ENCODE measurements around the gene TMC1. TPM values are rescaled to one million over a fixed set of nuclear protein-coding genes. Genes with fewer than 3 reads are reported as not detected.

The TMC1 gene
- total and polyA plus RNA-seq, 7 donors: 0.05 to 2.6 (median 0.21) TPM; not detected in 3

- intact Hi-C loops (cut with DNase I): no loop called here
- TF ChIP-seq CTCF (IDR thresholded peaks at IDR 0.05): no peak
These were observed 75.2 kb downstream of the TMC1 start for GRCh38 chr9:72596451-72597180.

DNA sequence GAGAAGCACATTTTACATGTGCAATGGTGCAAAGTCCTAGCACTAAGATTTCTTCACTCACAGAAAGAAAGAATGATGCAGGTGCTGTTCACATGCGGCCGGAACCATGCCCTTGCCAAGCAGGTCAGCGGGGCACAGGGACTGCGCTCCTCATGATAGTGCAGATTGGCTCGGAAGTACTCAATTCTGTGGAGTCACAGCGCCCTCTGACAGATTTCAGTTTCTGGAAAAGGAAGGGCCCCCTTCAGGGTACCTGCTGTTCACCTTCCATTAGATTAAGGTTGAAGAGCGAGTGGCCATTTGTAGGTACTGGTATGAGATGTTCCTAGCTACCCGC, 75.7 kb downstream of the TMC1 start:
- no peaks in the 10 kb centered on the region for H3K9me3 ChIP-seq
- no peaks in the 10 kb centered on the region for H3K27me3 ChIP-seq (ENCODE audit: insufficient read depth in 3 of 3, low read length in 2 of 3)
- peaks cover 5% of the 10 kb centered on the region for H3K4me1 ChIP-seq
- H3K4me3 ChIP-seq: no peak overlapping the region
- intact Hi-C loops (cut with DNase I): no loop called here
- no peaks in the 10 kb centered on the region for H3K36me3 ChIP-seq (ENCODE audit: insufficient read depth in 1 of 2, low read depth in 1 of 2)
- DNase-seq (no peak), ATAC-seq (no peak)
- no peak overlapping the region for H3K27ac ChIP-seq
- 90 to 96% (median 92%) methylated on average over 8 of the region's 8 CpGs for WGBS, 3 donors
- TF ChIP-seq CTCF (IDR thresholded peaks at IDR 0.05): no peak

More at GRCh38 chr9:72596451-72597180, 75.2 kb downstream of the TMC1 start:
- WGBS, 3 donors: 83 to 86% (median 86%) methylated on average over 6 of the region's 6 CpGs
- DNase-seq: no peak
- H3K36me3 ChIP-seq (ENCODE audit: insufficient read depth in 1 of 2, low read depth in 1 of 2): no peaks in the 10 kb centered on the region
- H3K27ac ChIP-seq: no peak overlapping the region
- no peak for ATAC-seq
- H3K4me3 ChIP-seq: no peak overlapping the region
- no peaks in the 10 kb centered on the region for H3K9me3 ChIP-seq
- peaks cover 5% of the 10 kb centered on the region for H3K4me1 ChIP-seq
- H3K27me3 ChIP-seq (ENCODE audit: insufficient read depth in 3 of 3, low read length in 2 of 3): no peaks in the 10 kb centered on the region

- no peak for ATAC-seq
- H3K27me3 ChIP-seq (ENCODE audit: insufficient read depth in 3 of 3, low read length in 2 of 3): no peaks in the 10 kb centered on the region
- peaks cover under 1% of the 10 kb centered on the region for H3K4me1 ChIP-seq
- WGBS, 3 donors: 88 to 92% (median 91%) methylated on average over 3 of the region's 3 CpGs
- no peaks in the 10 kb centered on the region for H3K36me3 ChIP-seq (ENCODE audit: insufficient read depth in 1 of 2, low read depth in 1 of 2)
- H3K9me3 ChIP-seq: no peaks in the 10 kb centered on the region
- intact Hi-C loops (cut with DNase I): no loop called here
- DNase-seq: no peak
- H3K27ac ChIP-seq: no peak overlapping the region
- no peak for TF ChIP-seq CTCF (IDR thresholded peaks at IDR 0.05)
- H3K4me3 ChIP-seq: no peak overlapping the region
These were observed 76.2 kb downstream of the TMC1 start for GRCh38 chr9:72597601-72598000.

GRCh38 chr9:72598639-72599038, 77.2 kb downstream of the TMC1 start:
- Histone ChIP-seq H3K4me3 (no peak overlapping the region), H3K27ac (no peak overlapping the region), H3K9me3 (no peaks in the 10 kb centered on the region), H3K27me3 (ENCODE audit: insufficient read depth in 3 of 3, low read length in 2 of 3) (no peaks in the 10 kb centered on the region), H3K4me1 (no peaks in the 10 kb centered on the region), H3K36me3 (ENCODE audit: insufficient read depth in 1 of 2, low read depth in 1 of 2) (no peaks in the 10 kb centered on the region)
- TF ChIP-seq CTCF (IDR thresholded peaks at IDR 0.05): no peak
- no peak for ATAC-seq
- 55 to 68% (median 59%) methylated on average over 3 of the region's 3 CpGs for WGBS, 3 donors
- intact Hi-C loops (cut with DNase I): no loop called here
- DNase-seq: no peak
